Esophagus (tissue), 2 donors: ENCODE results near the gene PLEKHM3. TPM values are rescaled to one million over a fixed set of nuclear protein-coding genes. Genes with fewer than 3 reads are reported as not detected.

Experiments used
- H3K27ac ChIP-seq, 2 donors: one replicate each; pipeline ENCODE4 v1.5.1; 2013; ENCODE audit warnings: low read depth in 2 of 2, mild to moderate bottlenecking in 2 of 2, inconsistent platforms in 1 of 2, low read length in 1 of 2, moderate library complexity in 1 of 2
- H3K27me3 ChIP-seq, 2 donors: one replicate each; pipeline ENCODE4 v1.6.1; 2013; ENCODE audit warnings: low read length in 2 of 2, control low read depth in 1 of 2, mild to moderate bottlenecking in 1 of 2; ENCODE audit not compliant: insufficient read depth in 2 of 2, control insufficient read depth in 1 of 2
- H3K36me3 ChIP-seq, 2 donors: one replicate each; pipeline ENCODE4 v1.6.1; 2013; ENCODE audit warnings: low read length in 1 of 2; ENCODE audit not compliant: control insufficient read depth in 2 of 2, insufficient read depth in 2 of 2
- H3K4me1 ChIP-seq, 2 donors: one replicate each; pipeline ENCODE4 v1.6.1; 2013; ENCODE audit warnings: low read length in 1 of 2; ENCODE audit not compliant: control insufficient read depth in 2 of 2, insufficient read depth in 2 of 2
- H3K4me3 ChIP-seq, 2 donors: one replicate each; pipeline ENCODE4 v1.5.1; 2013; ENCODE audit warnings: low read length in 2 of 2, mild to moderate bottlenecking in 2 of 2, low read depth in 1 of 2, moderate library complexity in 1 of 2
- H3K9me3 ChIP-seq, 2 donors: one replicate each; pipeline ENCODE4 v1.6.1; 2013; ENCODE audit warnings: mild to moderate bottlenecking in 2 of 2, low read depth in 1 of 2, low read length in 1 of 2, moderate library complexity in 1 of 2; ENCODE audit not compliant: control insufficient read depth in 2 of 2, insufficient read depth in 1 of 2
- WGBS, 2 donors: extraction: QIAGEN DNeasy Blood & Tissue Kit; methylation state at CpG; one replicate each; pipeline ENCODE4 v1.1.7; 2013; 5-methylcytosine and 5-hydroxymethylcytosine counted together
- polyA plus RNA-seq, 2 donors: library from polyadenylated mRNA; stranded (reverse); fragments of 200-250 nt; gene quantifications; one replicate each; pipeline ENCODE4 v1.2.3, GENCODE V29; 2013
- donor health status: healthy with polysubstance abuse.
- donor health status: Bipolar disorder and iron deficiency.

Gene PLEKHM3
- polyA plus RNA-seq, 2 donors, result 1.7 to 1.9 TPM

- Histone ChIP-seq H3K4me3 (no peak overlapping the region), H3K36me3 (peaks cover 0 to 3% of the 10 kb centered on the region in 2 donors), H3K4me1 (no peaks in the 10 kb centered on the region), H3K9me3 (no peaks in the 10 kb centered on the region), H3K27ac (no peak overlapping the region), H3K27me3 (no peaks in the 10 kb centered on the region)
- 90 to 94% methylated on average over 10 of the region's 10 CpGs for WGBS, 2 donors
Measured at GRCh38 chr2:208000701-208001395, 24.5 kb downstream of the PLEKHM3 start.

- peaks cover 0 to 2% of the 10 kb centered on the region in 2 donors for H3K4me1 ChIP-seq
- WGBS, 2 donors, result 88 to 93% methylated on average over 2 of the region's 2 CpGs
Measured at GRCh38 chr2:207996848-207997247, 28.5 kb downstream of the PLEKHM3 start.

GRCh38 chr2:207995887-207996286 lies 29.4 kb downstream of the PLEKHM3 start:
- Histone ChIP-seq H3K27me3 (no peaks in the 10 kb centered on the region), H3K9me3 (no peaks in the 10 kb centered on the region), H3K27ac (no peak overlapping the region), H3K4me1 (peaks cover 0 to 2% of the 10 kb centered on the region in 2 donors), H3K4me3 (no peak overlapping the region), H3K36me3 (no peaks in the 10 kb centered on the region)
- 63 to 66% methylated on average over 3 of the region's 3 CpGs for WGBS, 2 donors

More at GRCh38 chr2:207996848-207997247, 28.5 kb downstream of the PLEKHM3 start:
- Histone ChIP-seq H3K36me3 (peaks cover 0 to 3% of the 10 kb centered on the region in 2 donors), H3K27me3 (no peaks in the 10 kb centered on the region), H3K27ac (no peak overlapping the region), H3K9me3 (no peaks in the 10 kb centered on the region), H3K4me3 (no peak overlapping the region)

GRCh38 chr2:207993151-207993763 lies 32.1 kb downstream of the PLEKHM3 start:
- 79 to 80% methylated on average over 4 of the region's 4 CpGs for WGBS, 2 donors
- H3K27ac ChIP-seq, result no peak overlapping the region
- no peaks in the 10 kb centered on the region for H3K36me3 ChIP-seq
- H3K4me3 ChIP-seq, result no peak overlapping the region
- peaks cover 0 to 2% of the 10 kb centered on the region in 2 donors for H3K4me1 ChIP-seq
- H3K9me3 ChIP-seq, result no peaks in the 10 kb centered on the region
- no peaks in the 10 kb centered on the region for H3K27me3 ChIP-seq

- Histone ChIP-seq H3K36me3 (no peaks in the 10 kb centered on the region), H3K27me3 (no peaks in the 10 kb centered on the region), H3K27ac (no peak overlapping the region), H3K4me1 (peaks cover 0 to 2% of the 10 kb centered on the region in 2 donors), H3K4me3 (no peak overlapping the region), H3K9me3 (no peaks in the 10 kb centered on the region)
- WGBS, 2 donors, result 89% methylated on average over 1 of the region's 1 CpG
Measured at GRCh38 chr2:207991944-207992343, 33.4 kb downstream of the PLEKHM3 start.

- H3K36me3 ChIP-seq, result no peaks in the 10 kb centered on the region
- no peak overlapping the region for H3K27ac ChIP-seq
- H3K4me3 ChIP-seq, result no peak overlapping the region
- no peaks in the 10 kb centered on the region for H3K27me3 ChIP-seq
- H3K4me1 ChIP-seq, result peaks cover 0 to 2% of the 10 kb centered on the region in 2 donors
- H3K9me3 ChIP-seq, result no peaks in the 10 kb centered on the region
Measured at GRCh38 chr2:207990784-207991183, 34.5 kb downstream of the PLEKHM3 start.

GRCh38 chr2:207988975-207989374 lies 36.4 kb downstream of the PLEKHM3 start:
- 85 to 91% methylated on average over 3 of the region's 3 CpGs for whole genome bisulfite sequencing, 2 donors

GRCh38 chr2:207987025-207987716 lies 38.2 kb downstream of the PLEKHM3 start:
- Histone ChIP-seq H3K36me3 (no peaks in the 10 kb centered on the region), H3K27ac (no peak overlapping the region)
- 94% methylated on average over 4 of the region's 4 CpGs for WGBS, 2 donors

More at GRCh38 chr2:207988975-207989374, 36.4 kb downstream of the PLEKHM3 start:
- no peak overlapping the region for H3K4me3 ChIP-seq
- no peaks in the 10 kb centered on the region for H3K9me3 ChIP-seq
- H3K36me3 ChIP-seq, result no peaks in the 10 kb centered on the region
- H3K4me1 ChIP-seq, result peaks cover 0 to 2% of the 10 kb centered on the region in 2 donors
- no peak overlapping the region for H3K27ac ChIP-seq
- no peaks in the 10 kb centered on the region for H3K27me3 ChIP-seq

GRCh38 chr2:207984765-207985480 lies 40.4 kb downstream of the PLEKHM3 start:
- Histone ChIP-seq H3K27me3 (no peaks in the 10 kb centered on the region), H3K9me3 (no peaks in the 10 kb centered on the region), H3K36me3 (no peaks in the 10 kb centered on the region), H3K27ac (no peak overlapping the region), H3K4me3 (no peak overlapping the region), H3K4me1 (no peaks in the 10 kb centered on the region)
- WGBS, 2 donors, result 93 to 96% methylated on average over 3 of the region's 3 CpGs

More at GRCh38 chr2:207987025-207987716, 38.2 kb downstream of the PLEKHM3 start:
- Histone ChIP-seq H3K27me3 (no peaks in the 10 kb centered on the region), H3K9me3 (no peaks in the 10 kb centered on the region), H3K4me3 (no peak overlapping the region), H3K4me1 (peaks cover 0 to 2% of the 10 kb centered on the region in 2 donors)
